Thyroid gland (tissue), 4 donors: ENCODE measurements around the gene NPEPPS.

Source experiments
- CTCF ChIP-seq, 6 experiments: fragments of 200-600 bp in 3 of 6; fragments of 450-650 bp in 3 of 6; sonication (generic) in 3 of 6; IDR thresholded peaks; one replicate each; pipeline ENCODE4 v1.5.1; 2016 to 2019; ENCODE audit warnings: antibody characterized with exemption in 6 of 6, mild to moderate bottlenecking in 2 of 6, inconsistent platforms in 1 of 6, moderate library complexity in 1 of 6
- POLR2A ChIP-seq, 2 donors: fragments of 450-650 bp; IDR thresholded peaks; one replicate each; pipeline ENCODE4 v1.6.1; 2017; ENCODE audit warnings: antibody characterized with exemption in 2 of 2, mild to moderate bottlenecking in 2 of 2, moderate library complexity in 1 of 2

- TF ChIP-seq POLR2A (IDR thresholded peaks at IDR 0.05): no peak
- no peak for TF ChIP-seq CTCF (IDR thresholded peaks at IDR 0.05)
Measured at GRCh38 chr17:47643116-47643515, 112.2 kb downstream of the NPEPPS start.
